Neural cell (in vitro differentiated cells): ENCODE data around the gene UBR2. TPM values are rescaled to one million over a fixed set of nuclear protein-coding genes. Genes with fewer than 3 reads are reported as not detected.

Experiments
- H2AFZ ChIP-seq: fragments of 200-600, 300-800 bp; sonication (generic), shearing (Covaris generic); 2 replicates; pipeline ENCODE4 v1.6.0; 2014; ENCODE audit warnings: low read depth, mild to moderate bottlenecking, antibody characterized with exemption, low read length, moderate library complexity
- H3F3A ChIP-seq: fragments of 200-600 bp; shearing (Covaris generic); 2 replicates; pipeline ENCODE4 v1.6.1; 2016; ENCODE audit warnings: mild to moderate bottlenecking, moderate library complexity, mixed read lengths, antibody characterized with exemption, low read length; ENCODE audit not compliant: insufficient read depth, poor library complexity, severe bottlenecking
- H3K27ac ChIP-seq: fragments of 200-600, 300-800 bp; sonication (generic), shearing (Covaris generic); 2 replicates; pipeline ENCODE4 v1.5.1; 2014; ENCODE audit warnings: mild to moderate bottlenecking, low read length, moderate library complexity
- H3K27me3 ChIP-seq: fragments of 300-800, 200-600 bp; sonication (generic), shearing (Covaris generic); 2 replicates; pipeline ENCODE4 v1.6.0; 2014; ENCODE audit warnings: mild to moderate bottlenecking, low read depth, low read length, moderate library complexity; ENCODE audit not compliant: insufficient read depth
- H3K36me3 ChIP-seq: fragments of 300-800, 200-600 bp; sonication (generic), shearing (Covaris generic); 2 replicates; pipeline ENCODE4 v1.5.1; 2014; ENCODE audit warnings: mild to moderate bottlenecking, antibody characterized with exemption, low read length, moderate library complexity; ENCODE audit not compliant: insufficient read depth
- H3K4me2 ChIP-seq: fragments of 300-800, 200-600 bp; sonication (generic), shearing (Covaris generic); 2 replicates; pipeline ENCODE4 v1.6.0; 2014; ENCODE audit warnings: mild to moderate bottlenecking, low read length
- H3K4me3 ChIP-seq: fragments of 300-800, 200-600 bp; sonication (generic), shearing (Covaris generic); 2 replicates; pipeline ENCODE4 v1.5.1; 2014; ENCODE audit warnings: mild to moderate bottlenecking, low read length, moderate library complexity
- H3K79me2 ChIP-seq: fragments of 200-600 bp; shearing (Covaris generic); replicated peaks from 2 replicates; pipeline ENCODE4 v1.6.0; 2014; ENCODE audit warnings: mild to moderate bottlenecking, low read length, moderate library complexity; ENCODE audit not compliant: insufficient read depth
- H3K9ac ChIP-seq: fragments of 300-800, 200-600 bp; sonication (generic), shearing (Covaris generic); 2 replicates; pipeline ENCODE4 v1.6.1; 2016; ENCODE audit warnings: mild to moderate bottlenecking, low read length, mixed read lengths
- H3K9me2 ChIP-seq: fragments of 200-600 bp; shearing (Covaris generic); 2 replicates; pipeline ENCODE4 v1.6.1; 2016; ENCODE audit warnings: mild to moderate bottlenecking, low read length, mixed read lengths; ENCODE audit not compliant: insufficient read depth
- H3K9me3 ChIP-seq: fragments of 200-600, 300-800 bp; sonication (generic), shearing (Covaris generic); 2 replicates; pipeline ENCODE4 v1.6.1; 2016; ENCODE audit warnings: mild to moderate bottlenecking, mixed run types, low read length, moderate library complexity, mixed read lengths
- H4K20me1 ChIP-seq: fragments of 200-600 bp; shearing (Covaris generic); 2 replicates; pipeline ENCODE4 v1.6.1; 2016; ENCODE audit warnings: mild to moderate bottlenecking, mixed run types; ENCODE audit not compliant: insufficient read depth
- EP300 ChIP-seq: fragments of 450-650 bp; conservative IDR thresholded peaks from 2 replicates; pipeline ENCODE4 v1.6.1; 2014; ENCODE audit warnings: antibody characterized with exemption, mild to moderate bottlenecking, moderate library complexity; ENCODE audit not compliant: poor library complexity, severe bottlenecking
- EZH2 ChIP-seq: fragments of 200-600, 300-800 bp; shearing (Covaris generic), sonication (generic); IDR thresholded peaks from 2 replicates; pipeline ENCODE4 v1.6.1; 2014; ENCODE audit warnings: antibody characterized with exemption, low read length, borderline replicate concordance, mild to moderate bottlenecking; ENCODE audit not compliant: insufficient read depth, poor library complexity, severe bottlenecking
- MXI1 ChIP-seq: fragments of 450-650 bp; conservative IDR thresholded peaks from 2 replicates; pipeline ENCODE4 v1.6.1; 2014; ENCODE audit warnings: antibody characterized with exemption, mild to moderate bottlenecking; ENCODE audit not compliant: poor library complexity, severe bottlenecking
- POLR2AphosphoS5 ChIP-seq: IDR thresholded peaks from 2 replicates; pipeline ENCODE4 v1.6.1; 2012
- RAD21 ChIP-seq: fragments of 450-650 bp; conservative IDR thresholded peaks from 2 replicates; pipeline ENCODE4 v1.6.1; 2014; ENCODE audit warnings: antibody characterized with exemption, mild to moderate bottlenecking, moderate library complexity
- SMC3 ChIP-seq: fragments of 450-650 bp; conservative IDR thresholded peaks from 2 replicates; pipeline ENCODE4 v1.6.1; 2014; ENCODE audit warnings: antibody characterized with exemption, mild to moderate bottlenecking, moderate library complexity; ENCODE audit not compliant: poor library complexity
- TAF1 ChIP-seq: IDR thresholded peaks from 2 replicates; pipeline ENCODE4 v1.6.1; 2012; ENCODE audit warnings: low read depth
- polyA plus RNA-seq: library from polyadenylated mRNA; depleted of rRNA; stranded (reverse); fragments of >200 nt; gene quantifications from 2 replicates; pipeline ENCODE4 v1.2.3, GENCODE V29; 2014
- TF ChIP-seq, protein P1 (sequence below): IDR thresholded peaks from 2 replicates; pipeline ENCODE4 v1.6.1; 2012; ENCODE audit warnings: borderline replicate concordance
- TF ChIP-seq, protein P2 (sequence below): fragments of 450-650 bp; IDR thresholded peaks from 2 replicates; pipeline ENCODE4 v1.5.1; 2014; ENCODE audit warnings: antibody characterized with exemption, mild to moderate bottlenecking, moderate library complexity; ENCODE audit not compliant: poor library complexity, severe bottlenecking

The UBR2 gene
- polyA plus RNA-seq, 1 donor from 2014 or later: 24.4 TPM

DNA sequence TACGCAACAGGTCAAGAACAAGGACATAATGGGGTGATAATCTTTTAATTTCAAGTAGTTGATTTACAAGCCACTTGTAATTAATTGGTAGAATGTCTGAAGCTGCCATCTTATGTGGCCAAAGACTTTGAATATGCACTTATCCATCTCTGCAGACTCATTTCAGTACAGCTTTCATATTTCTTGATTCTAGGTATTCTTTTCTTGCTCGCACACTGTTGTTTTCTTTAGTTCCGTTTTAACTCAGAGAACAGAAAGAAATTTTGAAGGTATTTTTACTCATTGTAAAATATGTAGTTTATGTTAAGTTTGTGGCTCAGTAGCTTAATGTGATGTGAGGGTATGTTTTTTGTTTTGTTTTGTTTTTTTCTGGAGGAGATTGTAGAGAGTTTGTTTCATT lies 73.9 kb downstream of the UBR2 start:
- Histone ChIP-seq H2AFZ (no peak overlapping the region), H3K27ac (no peak overlapping the region), H3K27me3 (no peaks in the 10 kb centered on the region), H3F3A (no peaks in the 10 kb centered on the region), H3K9me2 (no peaks in the 10 kb centered on the region), H4K20me1 (no peaks in the 10 kb centered on the region), H3K4me2 (no peak overlapping the region), H3K9ac (no peak overlapping the region), H3K4me3 (no peak overlapping the region), H3K79me2 (no peaks in the 10 kb centered on the region), H3K9me3 (no peaks in the 10 kb centered on the region), H3K36me3 (no peaks in the 10 kb centered on the region)
- TF ChIP-seq MXI1 (no peak), TAF1 (no peak), POLR2AphosphoS5 (no peak), EZH2 (no peak), RAD21 (no peak), EP300 (no peak)
- TF ChIP-seq, protein P1, sequence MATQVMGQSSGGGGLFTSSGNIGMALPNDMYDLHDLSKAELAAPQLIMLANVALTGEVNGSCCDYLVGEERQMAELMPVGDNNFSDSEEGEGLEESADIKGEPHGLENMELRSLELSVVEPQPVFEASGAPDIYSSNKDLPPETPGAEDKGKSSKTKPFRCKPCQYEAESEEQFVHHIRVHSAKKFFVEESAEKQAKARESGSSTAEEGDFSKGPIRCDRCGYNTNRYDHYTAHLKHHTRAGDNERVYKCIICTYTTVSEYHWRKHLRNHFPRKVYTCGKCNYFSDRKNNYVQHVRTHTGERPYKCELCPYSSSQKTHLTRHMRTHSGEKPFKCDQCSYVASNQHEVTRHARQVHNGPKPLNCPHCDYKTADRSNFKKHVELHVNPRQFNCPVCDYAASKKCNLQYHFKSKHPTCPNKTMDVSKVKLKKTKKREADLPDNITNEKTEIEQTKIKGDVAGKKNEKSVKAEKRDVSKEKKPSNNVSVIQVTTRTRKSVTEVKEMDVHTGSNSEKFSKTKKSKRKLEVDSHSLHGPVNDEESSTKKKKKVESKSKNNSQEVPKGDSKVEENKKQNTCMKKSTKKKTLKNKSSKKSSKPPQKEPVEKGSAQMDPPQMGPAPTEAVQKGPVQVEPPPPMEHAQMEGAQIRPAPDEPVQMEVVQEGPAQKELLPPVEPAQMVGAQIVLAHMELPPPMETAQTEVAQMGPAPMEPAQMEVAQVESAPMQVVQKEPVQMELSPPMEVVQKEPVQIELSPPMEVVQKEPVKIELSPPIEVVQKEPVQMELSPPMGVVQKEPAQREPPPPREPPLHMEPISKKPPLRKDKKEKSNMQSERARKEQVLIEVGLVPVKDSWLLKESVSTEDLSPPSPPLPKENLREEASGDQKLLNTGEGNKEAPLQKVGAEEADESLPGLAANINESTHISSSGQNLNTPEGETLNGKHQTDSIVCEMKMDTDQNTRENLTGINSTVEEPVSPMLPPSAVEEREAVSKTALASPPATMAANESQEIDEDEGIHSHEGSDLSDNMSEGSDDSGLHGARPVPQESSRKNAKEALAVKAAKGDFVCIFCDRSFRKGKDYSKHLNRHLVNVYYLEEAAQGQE: no peak
- TF ChIP-seq, protein P2, sequence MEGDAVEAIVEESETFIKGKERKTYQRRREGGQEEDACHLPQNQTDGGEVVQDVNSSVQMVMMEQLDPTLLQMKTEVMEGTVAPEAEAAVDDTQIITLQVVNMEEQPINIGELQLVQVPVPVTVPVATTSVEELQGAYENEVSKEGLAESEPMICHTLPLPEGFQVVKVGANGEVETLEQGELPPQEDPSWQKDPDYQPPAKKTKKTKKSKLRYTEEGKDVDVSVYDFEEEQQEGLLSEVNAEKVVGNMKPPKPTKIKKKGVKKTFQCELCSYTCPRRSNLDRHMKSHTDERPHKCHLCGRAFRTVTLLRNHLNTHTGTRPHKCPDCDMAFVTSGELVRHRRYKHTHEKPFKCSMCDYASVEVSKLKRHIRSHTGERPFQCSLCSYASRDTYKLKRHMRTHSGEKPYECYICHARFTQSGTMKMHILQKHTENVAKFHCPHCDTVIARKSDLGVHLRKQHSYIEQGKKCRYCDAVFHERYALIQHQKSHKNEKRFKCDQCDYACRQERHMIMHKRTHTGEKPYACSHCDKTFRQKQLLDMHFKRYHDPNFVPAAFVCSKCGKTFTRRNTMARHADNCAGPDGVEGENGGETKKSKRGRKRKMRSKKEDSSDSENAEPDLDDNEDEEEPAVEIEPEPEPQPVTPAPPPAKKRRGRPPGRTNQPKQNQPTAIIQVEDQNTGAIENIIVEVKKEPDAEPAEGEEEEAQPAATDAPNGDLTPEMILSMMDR: no peak

DNA sequence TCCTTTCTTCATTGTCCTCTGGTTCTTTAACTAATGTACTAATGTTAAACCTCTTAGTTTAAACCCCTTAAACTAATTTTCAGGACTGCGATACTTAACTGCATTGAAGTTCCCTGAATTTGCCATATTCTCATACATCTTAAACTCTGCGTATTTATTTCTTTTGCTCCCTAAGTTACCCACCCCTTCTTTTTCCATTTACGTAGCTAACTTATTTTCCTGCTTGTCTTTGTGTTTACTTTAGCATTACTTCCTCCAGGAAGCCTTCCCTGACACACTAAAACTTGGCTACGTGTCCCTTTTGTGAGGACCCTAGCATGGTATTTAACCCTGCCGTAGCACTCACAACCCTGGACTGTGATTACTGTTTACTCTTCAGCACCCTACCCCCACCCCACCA lies 79.0 kb downstream of the UBR2 start:
- Histone ChIP-seq H3K9ac (no peak overlapping the region), H3K79me2 (no peaks in the 10 kb centered on the region), H3K4me2 (no peak overlapping the region), H4K20me1 (no peaks in the 10 kb centered on the region), H3K9me2 (no peaks in the 10 kb centered on the region), H3K27me3 (no peaks in the 10 kb centered on the region), H2AFZ (no peak overlapping the region), H3K4me3 (no peak overlapping the region), H3K27ac (no peak overlapping the region), H3K9me3 (no peaks in the 10 kb centered on the region), H3K36me3 (peaks cover 3% of the 10 kb centered on the region), H3F3A (no peaks in the 10 kb centered on the region)
- TF ChIP-seq EZH2: no peak
- TF ChIP-seq MXI1: no peak
- no peak for TF ChIP-seq SMC3
- TF ChIP-seq, protein P1: no peak
- no peak for TF ChIP-seq TAF1
- TF ChIP-seq POLR2AphosphoS5: no peak
